NCI-H1092 treated with DMSO at 0.1 percent for 48 hours (cell line): ENCODE results near the gene RCVRN.
"Not testable (repeated sequence)": the region's sequence is repeated elsewhere in the genome, so short reads cannot be mapped to it uniquely, and the experiment has no call there.

Source experiments
- DNase-seq: peaks from one replicate; lab custom pipeline; 2025; lab: John Stamatoyannopoulos, UW

Gene RCVRN

DNA sequence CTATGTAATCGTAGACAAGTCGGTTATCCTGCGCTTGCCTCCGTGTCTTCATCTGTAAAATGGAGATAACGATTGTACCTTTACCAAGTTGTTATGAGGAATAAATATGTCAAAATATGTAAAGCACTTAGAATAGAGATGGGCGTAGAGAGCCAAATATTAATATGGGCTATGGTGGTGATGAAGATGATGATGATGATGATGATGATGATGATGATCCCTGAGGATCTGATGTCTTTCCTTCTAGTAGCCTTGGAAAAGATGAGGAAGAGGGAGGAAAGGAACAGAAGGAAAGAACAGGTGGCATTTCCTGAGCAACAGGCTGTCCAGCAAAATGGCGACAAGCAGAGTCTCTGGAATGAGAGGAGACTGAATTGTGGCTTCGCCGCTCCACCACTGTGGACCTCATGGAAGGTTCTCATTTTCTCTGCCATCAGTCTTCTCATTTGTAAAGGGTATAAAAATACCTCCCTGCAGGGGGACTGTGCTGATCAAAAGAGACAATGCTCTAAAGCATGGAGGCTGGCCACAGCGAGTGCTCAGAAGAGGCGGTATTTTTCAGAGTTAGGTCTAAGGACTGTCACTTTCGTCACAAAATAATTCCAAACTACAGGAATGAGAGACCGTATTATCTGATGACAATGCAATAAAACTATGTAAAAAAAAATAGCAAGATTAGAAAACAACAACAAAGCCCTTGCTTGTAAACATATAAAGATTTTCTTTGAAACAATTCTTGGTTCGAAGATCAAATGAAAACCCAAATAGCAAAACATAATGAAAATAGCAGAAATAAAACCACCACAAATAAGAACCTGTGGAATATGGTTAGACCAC is 17.2 kb upstream of the RCVRN start:
- DNase-seq, result no peak

DNA sequence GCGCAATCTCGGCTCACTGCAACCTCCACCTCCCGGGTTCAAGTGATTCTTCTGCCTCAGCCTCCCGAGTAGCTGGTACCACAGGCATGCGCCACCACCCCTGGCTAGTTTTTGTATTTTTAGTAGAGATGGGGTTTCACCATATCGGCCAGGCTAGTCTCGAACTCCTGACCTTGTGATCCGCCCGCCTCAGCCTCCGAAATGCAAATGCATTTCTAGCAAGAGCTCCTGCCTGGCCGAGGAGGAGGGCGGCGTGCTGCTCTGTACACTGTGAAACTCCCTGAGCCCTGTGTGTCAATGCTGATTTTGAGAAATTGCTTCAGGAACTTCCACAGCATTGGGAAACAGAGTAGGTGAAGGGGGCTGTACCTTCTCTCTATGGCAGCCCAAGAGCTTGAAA is 16.1 kb upstream of the RCVRN start:
- not testable (repeated sequence) for DNase-seq

DNA sequence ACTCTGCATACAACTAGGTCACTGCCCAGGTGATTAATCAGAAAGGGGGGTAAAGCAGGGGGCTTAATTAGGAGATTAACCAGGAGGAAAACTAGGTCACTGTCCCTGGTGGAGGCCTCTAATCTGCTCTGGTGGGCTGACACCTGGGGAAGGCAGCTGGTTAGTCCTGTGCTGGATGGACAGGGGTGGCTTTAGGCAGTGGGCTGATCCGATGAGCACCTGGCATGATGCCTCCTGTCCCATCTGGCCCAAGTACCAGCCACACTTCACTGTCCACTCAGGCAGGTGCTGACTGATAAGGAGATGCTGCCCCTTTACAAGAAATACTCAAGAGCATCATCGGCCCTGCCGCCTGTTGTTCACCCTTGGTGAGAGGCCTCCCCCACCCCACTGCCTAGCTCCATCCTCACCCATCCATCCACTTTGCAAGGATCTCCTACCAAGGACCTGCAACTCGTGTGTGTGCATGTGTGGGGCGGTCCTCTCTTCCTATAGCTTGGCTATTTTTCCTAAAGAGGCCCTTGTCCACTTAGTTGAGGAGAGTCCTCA is 13.8 kb upstream of the RCVRN start:
- no peak for DNase-seq

DNA sequence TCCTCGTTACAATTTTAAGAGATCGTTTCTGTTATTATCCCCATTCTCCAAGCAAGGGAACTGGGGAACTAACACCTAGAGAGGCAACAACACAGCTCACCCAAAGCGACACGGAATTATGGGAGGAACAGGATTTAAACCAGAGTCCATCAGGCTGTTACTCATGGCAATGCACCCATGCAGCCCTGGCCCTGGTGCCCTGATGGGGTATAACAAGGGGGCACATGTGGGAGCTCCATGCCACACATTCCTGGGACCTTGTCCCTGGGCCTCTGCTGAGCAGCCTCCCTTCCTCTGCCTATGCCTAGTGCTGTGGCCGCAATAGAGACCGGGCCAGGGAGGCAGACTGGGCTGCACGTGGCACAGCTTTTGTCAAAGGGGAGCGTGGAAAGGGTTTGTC is 13.3 kb upstream of the RCVRN start:
- DNase-seq, result no peak

DNA sequence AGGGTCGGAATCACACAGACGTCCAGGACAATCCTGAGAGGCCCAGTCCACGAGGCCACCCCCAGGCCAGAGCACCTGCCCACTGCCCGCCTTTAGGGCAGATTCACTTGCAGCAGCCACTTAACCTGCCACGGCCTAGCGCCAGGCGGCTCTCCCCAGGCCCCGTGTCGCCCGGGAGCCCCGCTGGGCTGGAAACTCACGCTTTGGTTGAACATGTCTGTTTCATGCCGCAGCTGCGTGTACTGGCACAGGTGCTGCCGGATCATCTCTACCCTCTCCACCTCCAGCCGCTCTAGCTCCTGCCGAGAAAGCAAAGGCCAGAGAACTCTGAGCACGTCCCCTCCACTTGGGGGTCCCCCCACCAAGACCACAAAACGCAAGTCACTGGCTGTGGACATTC is 12.7 kb upstream of the RCVRN start:
- DNase-seq, result no peak

DNA sequence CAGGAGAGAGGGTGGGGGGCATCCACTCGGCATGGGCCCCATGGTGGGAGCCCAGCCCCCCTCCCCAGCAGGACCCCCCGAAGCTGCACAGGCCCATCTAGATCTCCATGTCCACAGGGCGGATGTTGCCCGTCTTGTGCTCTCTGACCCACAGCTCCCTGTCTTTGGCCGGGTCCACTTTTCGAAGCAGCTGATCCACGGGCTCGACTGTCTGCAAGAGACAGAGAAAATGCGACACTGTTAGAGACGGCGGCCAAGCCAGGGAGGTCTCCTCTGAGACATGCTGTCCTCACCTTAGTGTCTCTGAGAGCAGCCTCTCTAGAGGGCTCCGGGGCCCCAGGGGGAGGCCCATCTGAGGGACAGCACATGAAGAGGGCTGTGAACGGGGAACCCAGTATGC is 12.1 kb upstream of the RCVRN start:
- no peak for DNase-seq

DNA sequence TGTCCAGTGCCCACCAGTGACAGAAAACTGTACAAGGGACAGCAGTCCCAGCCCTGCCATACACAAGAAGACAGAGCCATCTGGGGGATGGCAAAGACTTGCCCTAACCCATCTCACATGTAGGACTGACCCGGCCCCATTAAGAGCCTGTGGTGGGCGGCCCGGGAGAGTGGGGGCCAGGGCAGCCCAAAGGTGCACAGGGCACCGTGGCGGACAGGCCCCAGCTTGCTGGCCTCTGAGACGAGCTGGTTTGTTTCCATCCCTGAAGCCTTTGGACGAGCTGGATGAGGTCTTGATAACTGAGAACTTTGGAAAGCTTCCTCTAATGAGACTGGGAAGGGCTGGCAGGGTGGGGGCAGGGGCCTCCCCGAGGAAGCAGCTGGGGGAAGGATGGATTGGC is 11.0 kb upstream of the RCVRN start:
- no peak for DNase-seq

DNA sequence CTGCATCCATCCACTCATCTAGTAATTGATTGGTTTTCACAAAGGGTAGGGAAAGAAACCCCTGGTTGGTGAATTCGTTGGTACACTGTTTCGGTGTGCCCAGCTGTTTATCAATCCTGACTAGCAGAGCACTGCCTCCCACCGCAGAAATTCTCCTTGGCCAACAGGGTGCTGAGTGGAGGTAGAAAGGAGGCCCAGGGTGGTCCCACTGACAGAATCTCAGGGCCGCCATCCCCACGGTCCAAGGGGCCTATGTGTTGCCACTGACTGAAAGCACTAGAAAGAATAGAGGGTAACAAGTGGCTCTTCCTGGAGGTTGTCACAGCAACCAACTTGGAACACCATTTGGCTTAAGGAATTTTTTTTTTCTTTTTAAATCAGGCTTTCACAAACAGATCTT is 8.4 kb upstream of the RCVRN start:
- no peak for DNase-seq

DNA sequence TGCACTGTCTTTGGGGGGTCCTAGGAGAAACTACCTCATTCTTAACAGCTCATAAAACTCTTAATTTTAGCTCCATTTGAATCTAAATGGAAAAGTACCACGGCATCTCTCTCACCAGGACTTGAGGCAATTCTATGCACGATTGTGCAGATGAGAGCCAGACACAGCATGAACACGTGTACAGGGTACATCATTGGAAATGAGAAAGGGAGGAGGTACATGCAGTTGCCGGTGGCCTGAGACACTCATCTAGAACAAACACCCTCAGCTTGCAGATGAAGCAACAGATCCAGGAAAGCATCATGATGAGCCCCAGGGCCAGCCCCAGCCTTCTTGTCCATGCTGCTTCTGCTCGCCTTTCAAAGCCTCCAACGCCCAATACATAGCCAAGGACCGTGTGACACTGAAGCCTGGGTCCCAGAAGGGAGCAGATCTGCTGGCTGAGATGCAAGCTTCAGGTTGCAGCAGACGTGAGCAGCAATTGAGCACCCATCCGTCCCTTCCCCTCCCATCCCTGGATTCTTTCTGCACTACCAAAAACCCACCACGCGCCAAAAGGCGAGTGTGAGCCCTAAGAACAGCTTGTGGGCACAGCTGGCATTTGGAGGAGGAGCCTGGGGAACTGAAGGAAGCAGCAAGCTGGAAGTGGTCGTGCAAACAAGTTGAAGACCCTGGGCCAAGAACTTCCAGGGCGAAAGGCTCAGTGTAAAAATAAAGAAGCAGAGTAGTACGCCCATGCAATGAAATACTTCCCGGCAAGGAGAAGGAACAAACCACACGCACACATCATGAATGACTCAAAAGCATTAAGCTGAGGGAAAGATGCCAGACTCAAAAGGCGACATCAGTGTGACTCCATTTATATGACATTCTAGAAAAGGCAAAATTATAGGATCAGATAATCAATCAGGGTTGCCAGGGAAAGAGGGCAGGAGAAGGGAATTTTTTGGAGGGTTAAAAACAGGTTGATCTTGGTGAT is 7.3 kb upstream of the RCVRN start:
- no peak for DNase-seq

DNA sequence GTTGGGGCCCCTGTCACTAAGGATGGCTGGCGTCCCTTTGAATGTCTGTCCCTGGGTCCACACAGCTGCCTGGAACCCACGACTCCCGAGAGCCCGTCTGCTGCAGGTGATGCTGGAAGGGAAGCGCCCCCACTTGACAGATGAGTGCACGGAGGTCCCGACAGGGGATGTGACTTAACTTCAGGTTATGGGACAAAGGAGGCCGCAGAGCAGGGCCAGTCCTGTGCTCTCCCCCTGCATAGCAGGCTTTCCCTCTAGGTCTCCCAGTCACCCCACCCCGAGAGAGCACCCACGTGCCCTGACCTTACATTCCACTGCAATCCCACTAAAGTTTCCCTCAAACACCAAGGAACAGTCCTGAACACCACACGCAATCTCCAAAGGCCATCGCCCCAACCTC is 6.0 kb upstream of the RCVRN start:
- no peak for DNase-seq

DNA sequence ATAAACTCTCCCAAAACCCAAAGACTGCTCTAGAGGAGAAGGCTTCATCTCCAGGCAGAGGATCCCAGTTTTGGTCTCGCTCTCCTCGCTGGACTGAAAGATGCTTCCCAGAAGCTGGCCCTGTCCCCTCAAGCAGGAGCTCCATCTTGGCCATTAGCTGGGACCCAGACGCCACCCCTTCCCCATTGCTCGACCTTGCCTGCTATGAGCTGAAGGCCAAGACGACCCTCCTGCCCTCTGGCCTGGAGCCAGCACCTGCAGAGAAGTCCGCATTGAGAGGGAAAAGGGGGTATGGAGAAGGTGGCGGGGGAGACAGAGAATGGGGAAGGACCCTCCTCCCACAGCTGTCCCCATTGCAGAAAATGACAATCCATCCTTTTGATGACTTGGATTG is 3.6 kb upstream of the RCVRN start:
- no peak for DNase-seq

DNA sequence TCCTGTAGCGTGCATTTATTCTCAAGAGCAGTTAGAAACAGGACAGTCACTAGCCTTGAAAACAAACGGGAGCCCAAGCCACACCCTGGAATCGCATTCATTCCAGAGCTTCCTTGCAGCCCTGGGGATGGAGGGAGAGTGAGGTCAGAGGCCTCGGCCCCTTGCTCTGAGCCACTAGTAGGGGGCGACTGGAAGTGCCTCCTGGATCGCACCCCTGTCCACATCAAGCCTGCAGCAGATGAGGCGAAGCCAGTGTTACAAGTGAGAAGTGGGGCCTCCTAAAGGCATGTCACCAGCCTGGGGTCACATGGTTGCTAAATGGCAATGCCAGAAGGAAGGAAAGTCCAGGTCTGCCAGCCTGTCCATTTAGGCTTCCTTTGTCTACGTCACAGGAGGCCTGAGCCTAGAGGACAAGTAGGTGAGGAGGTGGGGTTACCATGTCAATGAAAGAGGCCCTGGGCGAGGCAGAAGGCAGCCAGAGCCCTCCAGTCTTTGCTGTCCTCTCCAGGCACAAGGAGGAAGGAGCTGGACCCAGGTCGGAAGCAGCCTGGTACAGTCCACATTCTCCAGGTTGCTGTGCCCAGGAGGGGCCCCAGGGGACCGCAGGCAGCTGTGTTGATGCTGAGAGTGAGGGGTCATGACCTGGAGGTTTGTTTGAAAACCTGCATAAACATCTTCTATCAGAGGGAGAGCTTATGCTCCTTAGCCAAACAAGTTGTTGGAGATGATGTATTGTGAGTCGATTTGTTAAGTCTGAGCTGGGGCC is 3.0 kb upstream of the RCVRN start:
- no peak for DNase-seq

DNA sequence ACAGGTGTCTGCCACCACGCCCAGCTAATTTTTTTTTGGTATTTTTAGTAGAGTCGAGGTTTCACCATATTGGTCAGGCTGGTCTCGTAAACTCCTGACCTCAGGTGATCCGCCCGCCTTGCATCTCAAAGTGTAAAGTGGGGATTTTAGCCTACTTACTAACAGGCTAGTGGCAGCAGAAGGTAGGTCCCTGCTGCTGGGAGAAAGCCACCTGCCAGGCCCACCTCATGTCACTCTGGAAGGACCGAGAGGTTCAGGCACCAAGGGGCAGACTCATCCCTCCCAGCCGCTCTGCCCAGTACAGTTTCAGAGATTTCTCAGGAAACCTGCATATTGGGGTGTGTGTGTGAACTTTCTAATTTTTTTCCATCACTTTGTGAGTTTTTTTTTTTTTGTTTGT is 2.1 kb upstream of the RCVRN start:
- no peak for DNase-seq

DNA sequence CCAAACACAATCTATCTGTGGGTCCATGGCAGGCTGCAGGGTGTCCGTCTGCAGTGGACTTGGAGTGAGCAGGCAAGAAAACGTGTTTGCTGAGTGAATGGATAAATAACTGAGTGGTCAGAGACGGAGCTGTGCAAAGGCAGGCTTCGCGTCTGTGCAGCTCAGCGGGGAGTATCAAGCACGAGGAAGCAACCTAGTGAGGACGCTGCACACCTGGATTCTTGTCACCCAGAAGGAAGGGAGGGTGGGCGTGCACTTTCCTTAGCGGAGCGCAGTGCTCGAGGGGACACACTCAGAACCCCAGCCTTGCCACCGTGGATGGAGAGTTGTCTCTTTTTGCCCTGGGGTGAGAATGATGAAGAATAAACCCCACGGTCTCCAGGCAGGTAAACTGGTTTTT is 1.5 kb upstream of the RCVRN start:
- DNase-seq, result no peak

DNA sequence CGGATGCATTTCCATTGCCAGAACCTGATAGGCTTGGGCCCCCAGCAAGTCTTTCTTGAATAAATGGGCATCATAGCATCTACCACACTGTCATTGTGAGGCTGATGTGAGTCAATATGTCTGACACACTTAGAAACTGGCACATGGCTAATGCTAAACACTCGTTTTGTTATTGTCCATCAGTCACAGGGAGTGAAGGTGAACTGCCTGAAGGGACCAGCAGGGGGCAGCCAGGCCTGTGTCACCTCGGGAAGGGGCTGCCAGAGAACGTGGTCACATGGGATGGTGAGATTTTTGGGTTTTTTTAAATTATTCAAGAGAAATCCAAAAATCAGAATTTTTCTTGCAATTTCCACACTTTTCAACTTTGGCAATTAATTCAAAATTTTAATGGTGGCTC is 831 bp upstream of the RCVRN start:
- no peak for DNase-seq

DNA sequence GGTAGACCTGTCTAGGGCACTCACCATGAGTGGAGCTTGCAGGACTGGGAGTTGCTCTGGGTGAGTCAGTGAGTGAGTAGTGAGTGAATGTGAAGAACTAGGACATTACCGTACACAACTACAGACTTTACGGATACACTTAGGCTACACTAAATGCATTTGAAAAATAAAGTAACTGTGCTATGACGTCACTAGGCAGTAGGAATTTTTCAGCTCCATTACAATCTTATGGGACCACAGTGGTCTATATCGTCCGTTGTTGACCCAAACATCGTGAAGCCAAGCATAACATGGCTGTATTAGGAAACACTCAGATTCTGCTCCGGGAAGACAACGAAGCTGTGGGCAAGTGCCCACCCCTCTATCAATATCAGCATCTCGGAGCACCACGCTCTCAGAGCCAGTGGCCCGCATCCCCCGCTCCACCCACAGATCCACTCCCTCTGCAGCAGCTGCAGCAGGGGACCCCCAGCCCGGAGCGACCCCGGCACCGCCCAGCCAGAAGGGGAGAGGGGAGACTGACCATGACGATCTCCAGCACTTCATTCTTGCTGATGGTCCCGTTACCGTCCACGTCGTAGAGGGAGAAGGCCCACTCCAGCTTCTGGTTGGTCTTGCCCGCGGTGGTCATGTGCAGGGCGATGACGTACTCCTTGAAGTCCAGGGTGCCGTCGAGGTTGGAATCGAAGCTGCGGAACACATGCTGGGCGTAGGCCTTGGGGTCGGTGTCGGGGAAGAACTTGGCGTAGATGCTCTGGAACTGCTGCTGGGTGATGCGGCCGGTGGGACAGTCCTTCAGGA is 594 bp downstream of the RCVRN start:
- no peak for DNase-seq

DNA sequence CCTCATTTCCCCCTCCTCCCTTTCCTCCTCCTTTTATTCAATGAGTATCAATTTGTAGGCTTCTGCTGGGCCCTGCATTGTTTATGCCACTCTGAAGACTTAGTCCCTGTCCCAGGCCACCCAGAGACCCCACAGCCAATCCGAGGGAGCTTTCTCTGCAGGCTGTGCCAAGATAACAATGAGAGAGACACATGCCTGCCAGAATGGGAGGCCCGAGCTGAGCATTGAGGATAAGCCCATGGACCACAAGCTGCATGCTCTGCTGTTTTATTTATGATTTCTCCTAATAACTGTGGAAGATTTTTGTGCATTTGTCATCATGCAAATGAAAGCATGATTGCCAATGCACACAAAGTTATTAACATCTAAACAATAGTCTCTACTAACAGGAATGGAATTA is 3.0 kb downstream of the RCVRN start:
- DNase-seq, result no peak

DNA sequence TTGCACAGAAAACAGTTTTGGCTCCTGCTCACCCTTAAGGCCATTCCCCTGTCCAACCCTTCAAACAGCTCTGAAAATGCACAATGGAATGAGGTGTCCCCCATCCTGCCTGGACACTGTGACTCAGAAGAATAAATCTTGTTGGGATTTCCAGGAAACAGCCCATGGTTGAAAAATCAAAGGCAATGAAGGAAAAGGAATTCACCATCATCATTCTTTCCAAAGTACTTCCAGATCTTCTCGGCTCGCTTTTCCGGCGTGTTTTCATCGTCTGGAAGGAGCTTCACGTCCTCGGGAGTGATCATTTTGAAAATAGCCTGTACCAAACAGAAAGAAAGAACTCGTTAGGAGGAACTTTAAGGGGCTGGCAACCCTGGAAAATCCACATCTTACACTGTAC is 4.3 kb downstream of the RCVRN start:
- DNase-seq, result no peak

DNA sequence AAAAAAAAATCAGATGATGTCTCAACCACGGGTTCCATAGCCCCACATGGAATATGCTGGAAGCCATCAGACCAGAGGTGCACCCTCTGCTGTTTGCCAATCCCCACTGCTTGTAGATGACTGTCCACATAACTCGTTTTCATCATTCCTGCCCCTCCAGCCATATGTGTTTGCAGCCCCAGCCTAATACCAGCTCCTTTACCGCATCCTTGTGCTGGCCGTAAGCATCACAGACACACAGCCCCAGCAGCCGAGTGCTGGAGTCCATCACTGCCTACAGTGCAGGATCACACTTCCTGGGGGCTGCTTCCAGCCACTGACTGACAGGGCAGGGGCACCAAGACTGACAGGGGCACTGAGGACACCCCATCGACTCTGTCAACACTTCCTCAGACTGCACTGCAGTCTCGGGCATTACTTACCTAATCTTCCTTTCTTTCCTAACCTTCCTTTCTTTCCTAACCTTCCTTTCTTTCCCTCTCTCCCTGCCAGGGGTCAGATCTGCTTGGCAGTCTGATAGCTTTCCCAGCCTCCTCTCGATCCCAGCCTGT is 5.0 kb downstream of the RCVRN start:
- DNase-seq, result no peak

DNA sequence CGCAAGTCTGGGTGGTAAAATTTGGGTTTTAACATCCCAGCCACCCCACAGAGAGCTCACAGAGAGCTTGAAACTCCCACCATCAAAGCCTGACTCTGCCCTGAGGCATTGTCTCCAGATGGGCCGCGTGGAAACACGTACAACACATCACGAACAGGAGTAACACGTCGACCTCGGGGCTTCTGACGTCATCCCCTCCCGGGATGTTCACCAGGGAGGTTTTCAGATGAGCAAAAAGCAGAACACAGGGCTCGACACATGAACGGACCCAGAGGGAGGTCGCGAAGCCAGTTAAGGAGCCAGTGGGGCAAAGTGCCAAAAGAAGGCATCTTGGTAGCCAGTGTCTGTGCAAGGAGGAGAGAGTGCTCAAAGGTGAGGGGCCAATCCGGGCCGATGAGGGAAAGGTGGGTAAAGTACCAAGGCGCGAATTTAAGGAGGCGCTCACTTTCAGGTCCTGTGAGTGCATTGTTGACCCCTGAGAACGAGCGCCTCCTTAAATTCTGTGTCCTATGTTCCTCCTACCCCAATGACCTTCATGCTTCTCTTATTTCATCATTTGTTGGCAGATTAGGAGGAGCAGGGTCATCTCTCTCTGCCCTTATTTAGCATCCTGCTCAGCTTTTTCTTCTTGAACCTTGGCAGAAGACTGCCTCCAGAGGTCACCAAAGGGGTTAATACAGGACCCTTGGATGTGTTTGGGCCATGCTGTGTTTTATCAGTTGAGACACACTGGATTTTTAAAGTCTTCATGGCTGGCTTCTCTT is 5.6 kb downstream of the RCVRN start:
- no peak for DNase-seq
